Loucy (cell line): Measurements from ENCODE around the gene CXXC1.

ENCODE experiments used
- CTCF ChIP-seq: fragments of 200-600 bp; sonication (generic); conservative IDR thresholded peaks from 2 replicates; pipeline ENCODE4 v1.5.1; 2014; ENCODE audit warnings: mild to moderate bottlenecking, antibody characterized with exemption, low read length
- EZH2phosphoT487 ChIP-seq: fragments of 200-600 bp; IDR thresholded peaks from 2 replicates; pipeline ENCODE4 v1.6.1; 2018; ENCODE audit warnings: antibody characterized with exemption, mild to moderate bottlenecking, moderate library complexity, borderline replicate concordance

GRCh38 chr18:50262977-50263376, 24.5 kb downstream of the CXXC1 start:
- TF ChIP-seq CTCF = no peak
- TF ChIP-seq EZH2phosphoT487 = no peak
